ENCODE data around the gene PLEKHG3.

The PLEKHG3 gene

DNA sequence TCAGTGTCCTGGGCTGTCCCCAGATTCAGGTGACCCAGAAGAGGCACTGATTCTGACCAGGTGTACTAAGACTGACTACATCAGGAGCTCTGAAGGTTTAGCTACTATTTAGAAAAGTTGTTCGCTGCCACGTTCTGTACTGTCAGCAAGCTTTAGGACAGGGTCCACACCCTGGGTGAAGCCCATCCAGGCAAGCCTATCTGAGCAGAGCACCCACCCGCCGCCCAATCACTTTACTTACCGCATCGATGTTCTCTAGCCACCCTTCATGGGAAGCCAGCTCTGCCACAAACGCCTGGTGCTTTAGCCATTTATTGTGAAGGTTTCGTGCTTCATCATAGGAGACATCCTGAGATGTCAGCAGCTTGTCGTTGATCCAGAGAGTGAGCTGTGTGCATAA is 79.8 kb downstream of the PLEKHG3 start:
- H3K4me3 ChIP-seq, result no peak overlapping the region
- no peaks in the 10 kb centered on the region for H3K9me3 ChIP-seq (ENCODE audit: low read depth, low read length)
- TF ChIP-seq EZH2 (IDR thresholded peaks at IDR 0.05) (no peak), POLR2AphosphoS5 (IDR thresholded peaks at IDR 0.05; ENCODE audit: borderline replicate concordance, low read depth, low read length) (no peak), FOXP2 (optimal IDR thresholded peaks at IDR 0.05; ENCODE audit: control extremely low read depth, extremely low read length, insufficient read depth) (no peak)
- H3K27ac ChIP-seq, result no peak overlapping the region
- no peaks in the 10 kb centered on the region for H3K36me3 ChIP-seq (ENCODE audit: insufficient read depth, low read length)
- H3K9ac ChIP-seq (ENCODE audit: insufficient read length), result no peak overlapping the region
- DNase-seq (ENCODE audit: low read depth, low spot score), result no peak

DNA sequence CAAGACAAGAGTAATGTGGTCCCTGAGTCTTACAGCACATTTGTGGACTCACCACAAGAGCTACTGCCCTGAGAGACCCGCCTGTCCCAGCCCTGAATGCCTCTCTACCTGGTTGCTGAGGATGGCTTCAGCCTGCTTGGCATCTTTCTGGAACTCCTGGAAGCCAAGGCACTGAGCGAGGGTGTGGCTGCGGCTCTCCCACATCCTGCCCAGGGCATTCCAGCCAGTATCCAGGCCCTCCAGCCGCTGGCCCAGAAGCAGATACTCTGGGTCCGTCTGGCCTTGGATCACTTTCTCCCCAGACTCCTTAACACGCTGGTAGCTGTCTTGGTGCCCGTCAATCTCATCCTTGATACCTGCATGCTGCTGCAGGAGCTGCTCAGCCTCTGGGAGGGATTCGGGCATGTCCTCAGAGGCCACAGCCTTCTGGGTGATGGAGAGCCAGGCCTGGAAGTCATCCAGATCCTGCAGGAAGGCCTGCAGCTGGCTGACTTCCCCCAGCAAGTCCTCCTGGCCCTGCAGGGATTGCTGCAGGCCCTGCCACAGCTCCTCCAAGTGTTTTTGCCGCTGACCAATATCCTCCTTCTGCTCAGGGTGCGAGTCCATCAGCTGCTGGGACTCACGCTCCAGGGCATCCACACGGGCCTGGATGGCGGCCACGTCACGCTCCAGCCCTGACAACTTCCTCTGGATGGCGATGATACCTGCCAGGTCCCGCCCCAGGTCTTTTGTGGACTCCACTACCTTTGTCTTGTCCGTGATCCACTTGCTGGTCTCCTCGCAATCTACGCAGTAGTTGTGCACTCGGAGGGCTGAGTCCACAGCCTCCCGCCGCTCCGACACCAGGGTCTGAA is 82.3 kb downstream of the PLEKHG3 start:
- TF ChIP-seq POLR2AphosphoS5 (IDR thresholded peaks at IDR 0.05; ENCODE audit: borderline replicate concordance, low read depth, low read length) (no peak), FOXP2 (optimal IDR thresholded peaks at IDR 0.05; ENCODE audit: control extremely low read depth, extremely low read length, insufficient read depth) (no peak), EZH2 (IDR thresholded peaks at IDR 0.05) (no peak)

DNA sequence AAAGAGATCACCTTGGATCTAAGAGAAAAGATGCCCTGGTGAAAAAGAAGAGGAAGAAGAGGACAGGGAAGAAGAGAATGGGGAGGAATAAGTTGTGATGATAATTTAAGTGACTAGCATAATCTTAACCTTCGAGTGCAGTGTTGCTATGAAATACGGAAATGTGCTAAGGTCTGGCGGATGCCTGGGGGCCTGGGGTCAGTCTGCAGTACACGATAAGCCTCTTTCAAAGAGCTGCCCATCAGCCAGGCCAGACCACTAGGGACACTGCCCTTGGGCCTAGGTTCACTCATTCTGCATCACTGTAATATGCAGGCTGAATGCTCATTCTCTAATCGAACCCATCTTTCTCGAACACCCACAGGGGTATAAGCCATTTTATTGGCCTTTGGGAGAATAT is 83.4 kb downstream of the PLEKHG3 start:
- no peak for TF ChIP-seq POLR2AphosphoS5 (IDR thresholded peaks at IDR 0.05; ENCODE audit: borderline replicate concordance, low read depth, low read length)
- Histone ChIP-seq H3K9ac (ENCODE audit: insufficient read length) (no peak overlapping the region), H3K36me3 (ENCODE audit: insufficient read depth, low read length) (no peaks in the 10 kb centered on the region), H3K27ac (no peak overlapping the region), H3K4me3 (no peak overlapping the region), H3K9me3 (ENCODE audit: low read depth, low read length) (no peaks in the 10 kb centered on the region)
- no peak for DNase-seq (ENCODE audit: low read depth, low spot score)

More for the DNA sequence above, 82.3 kb downstream of the PLEKHG3 start:
- H3K4me3 ChIP-seq, result no peak overlapping the region
- no peak overlapping the region for H3K9ac ChIP-seq (ENCODE audit: insufficient read length)
- DNase-seq (ENCODE audit: low read depth, low spot score), result no peak
- H3K36me3 ChIP-seq (ENCODE audit: insufficient read depth, low read length), result no peaks in the 10 kb centered on the region
- H3K27ac ChIP-seq, result no peak overlapping the region
- no peaks in the 10 kb centered on the region for H3K9me3 ChIP-seq (ENCODE audit: low read depth, low read length)

- H3K9me3 ChIP-seq (ENCODE audit: low read depth, low read length), result no peaks in the 10 kb centered on the region
- H3K9ac ChIP-seq (ENCODE audit: insufficient read length), result no peak overlapping the region
- TF ChIP-seq POLR2AphosphoS5 (IDR thresholded peaks at IDR 0.05; ENCODE audit: borderline replicate concordance, low read depth, low read length), result no peak
- no peak for TF ChIP-seq FOXP2 (optimal IDR thresholded peaks at IDR 0.05; ENCODE audit: control extremely low read depth, extremely low read length, insufficient read depth)
- no peak for TF ChIP-seq EZH2 (IDR thresholded peaks at IDR 0.05)
- no peak overlapping the region for H3K27ac ChIP-seq
- DNase-seq (ENCODE audit: low read depth, low spot score), result no peak
- no peak overlapping the region for H3K4me3 ChIP-seq
- H3K36me3 ChIP-seq (ENCODE audit: insufficient read depth, low read length), result no peaks in the 10 kb centered on the region
These were observed 84.5 kb downstream of the PLEKHG3 start for GRCh38 chr14:64788706-64789105.

DNA sequence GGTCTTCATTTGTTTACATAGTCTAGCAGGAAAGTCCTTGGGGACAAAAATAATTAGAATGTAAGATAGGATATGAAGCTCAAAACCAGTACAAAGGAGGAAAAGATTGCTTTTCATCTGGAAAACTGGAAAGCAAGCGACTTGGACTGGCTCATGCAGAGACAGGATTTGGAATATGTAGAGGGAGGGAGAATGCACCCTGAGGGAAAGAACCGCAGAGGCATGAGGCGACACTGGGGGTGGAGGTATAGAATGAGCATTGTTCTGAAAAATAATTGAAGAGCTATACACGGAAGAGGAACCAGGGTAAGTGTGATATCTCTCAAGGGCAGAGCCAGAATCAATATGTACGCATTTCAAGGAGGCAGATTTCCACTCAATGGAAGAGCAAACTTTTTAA is 85.5 kb downstream of the PLEKHG3 start:
- Histone ChIP-seq H3K4me3 (no peak overlapping the region), H3K9ac (ENCODE audit: insufficient read length) (no peak overlapping the region), H3K9me3 (ENCODE audit: low read depth, low read length) (no peaks in the 10 kb centered on the region), H3K36me3 (ENCODE audit: insufficient read depth, low read length) (no peaks in the 10 kb centered on the region), H3K27ac (no peak overlapping the region)
- DNase-seq (ENCODE audit: low read depth, low spot score), result no peak
- TF ChIP-seq POLR2AphosphoS5 (IDR thresholded peaks at IDR 0.05; ENCODE audit: borderline replicate concordance, low read depth, low read length), result no peak
- TF ChIP-seq FOXP2 (optimal IDR thresholded peaks at IDR 0.05; ENCODE audit: control extremely low read depth, extremely low read length, insufficient read depth), result no peak
- TF ChIP-seq EZH2 (IDR thresholded peaks at IDR 0.05), result no peak

- H3K27ac ChIP-seq, result no peak overlapping the region
- DNase-seq (ENCODE audit: low read depth, low spot score), result no peak
These were observed 86.3 kb downstream of the PLEKHG3 start for GRCh38 chr14:64790478-64790877.

DNA sequence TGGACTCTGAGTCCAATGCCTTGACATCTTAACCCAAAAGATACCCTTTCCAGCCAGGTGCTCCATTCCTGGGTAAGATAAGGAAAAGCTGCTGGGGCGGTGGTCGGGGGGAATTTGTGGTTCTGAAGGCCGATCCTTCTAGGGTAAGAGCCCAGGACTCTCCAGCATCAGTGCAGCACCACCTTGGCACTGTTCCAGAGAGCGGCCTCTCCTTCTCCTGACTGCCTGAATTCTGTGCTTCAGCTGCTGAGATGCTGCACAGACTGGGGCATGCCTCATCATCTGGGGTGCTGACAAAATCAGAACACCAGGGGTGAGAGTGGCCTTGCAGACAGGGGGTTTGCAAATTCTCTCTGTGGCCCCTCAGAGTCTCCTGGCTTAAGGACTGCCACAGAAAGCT is 88.0 kb downstream of the PLEKHG3 start:
- no peak overlapping the region for H3K27ac ChIP-seq
- DNase-seq (ENCODE audit: low read depth, low spot score), result no peak

More at GRCh38 chr14:64790478-64790877, 86.3 kb downstream of the PLEKHG3 start:
- TF ChIP-seq POLR2AphosphoS5 (IDR thresholded peaks at IDR 0.05; ENCODE audit: borderline replicate concordance, low read depth, low read length), result no peak
- TF ChIP-seq FOXP2 (optimal IDR thresholded peaks at IDR 0.05; ENCODE audit: control extremely low read depth, extremely low read length, insufficient read depth), result no peak
- no peak for TF ChIP-seq EZH2 (IDR thresholded peaks at IDR 0.05)
- no peaks in the 10 kb centered on the region for H3K9me3 ChIP-seq (ENCODE audit: low read depth, low read length)
- no peak overlapping the region for H3K4me3 ChIP-seq
- no peak overlapping the region for H3K9ac ChIP-seq (ENCODE audit: insufficient read length)
- H3K36me3 ChIP-seq (ENCODE audit: insufficient read depth, low read length), result no peaks in the 10 kb centered on the region

GRCh38 chr14:64792871-64793560 is 88.8 kb downstream of the PLEKHG3 start:
- Histone ChIP-seq H3K4me3 (no peak overlapping the region), H3K27ac (no peak overlapping the region), H3K9ac (ENCODE audit: insufficient read length) (no peak overlapping the region), H3K36me3 (ENCODE audit: insufficient read depth, low read length) (no peaks in the 10 kb centered on the region), H3K9me3 (ENCODE audit: low read depth, low read length) (no peaks in the 10 kb centered on the region)
- TF ChIP-seq EZH2 (IDR thresholded peaks at IDR 0.05) (no peak), POLR2AphosphoS5 (IDR thresholded peaks at IDR 0.05; ENCODE audit: borderline replicate concordance, low read depth, low read length) (no peak), FOXP2 (optimal IDR thresholded peaks at IDR 0.05; ENCODE audit: control extremely low read depth, extremely low read length, insufficient read depth) (no peak)
- no peak for DNase-seq (ENCODE audit: low read depth, low spot score)

More for the DNA sequence above, 88.0 kb downstream of the PLEKHG3 start:
- Histone ChIP-seq H3K9ac (ENCODE audit: insufficient read length) (no peak overlapping the region), H3K4me3 (no peak overlapping the region), H3K9me3 (ENCODE audit: low read depth, low read length) (no peaks in the 10 kb centered on the region), H3K36me3 (ENCODE audit: insufficient read depth, low read length) (no peaks in the 10 kb centered on the region)
- TF ChIP-seq FOXP2 (optimal IDR thresholded peaks at IDR 0.05; ENCODE audit: control extremely low read depth, extremely low read length, insufficient read depth) (no peak), POLR2AphosphoS5 (IDR thresholded peaks at IDR 0.05; ENCODE audit: borderline replicate concordance, low read depth, low read length) (no peak)

Measured in SK-N-MC (cell line).